GM21360 (cell line): Measurements from ENCODE around the gene HORMAD2.
"Not testable (repeated sequence)": the region's sequence is repeated elsewhere in the genome, so short reads cannot be mapped to it uniquely, and the experiment has no call there.

Experiments
- ATAC-seq: cut with Tn5 transposase; IDR thresholded peaks from one replicate; pipeline ENCODE4 v1.9.1; 2021; ENCODE audit warnings: mild to moderate bottlenecking, moderate library complexity; ENCODE audit not compliant: unreplicated experiment

HORMAD2 gene

DNA sequence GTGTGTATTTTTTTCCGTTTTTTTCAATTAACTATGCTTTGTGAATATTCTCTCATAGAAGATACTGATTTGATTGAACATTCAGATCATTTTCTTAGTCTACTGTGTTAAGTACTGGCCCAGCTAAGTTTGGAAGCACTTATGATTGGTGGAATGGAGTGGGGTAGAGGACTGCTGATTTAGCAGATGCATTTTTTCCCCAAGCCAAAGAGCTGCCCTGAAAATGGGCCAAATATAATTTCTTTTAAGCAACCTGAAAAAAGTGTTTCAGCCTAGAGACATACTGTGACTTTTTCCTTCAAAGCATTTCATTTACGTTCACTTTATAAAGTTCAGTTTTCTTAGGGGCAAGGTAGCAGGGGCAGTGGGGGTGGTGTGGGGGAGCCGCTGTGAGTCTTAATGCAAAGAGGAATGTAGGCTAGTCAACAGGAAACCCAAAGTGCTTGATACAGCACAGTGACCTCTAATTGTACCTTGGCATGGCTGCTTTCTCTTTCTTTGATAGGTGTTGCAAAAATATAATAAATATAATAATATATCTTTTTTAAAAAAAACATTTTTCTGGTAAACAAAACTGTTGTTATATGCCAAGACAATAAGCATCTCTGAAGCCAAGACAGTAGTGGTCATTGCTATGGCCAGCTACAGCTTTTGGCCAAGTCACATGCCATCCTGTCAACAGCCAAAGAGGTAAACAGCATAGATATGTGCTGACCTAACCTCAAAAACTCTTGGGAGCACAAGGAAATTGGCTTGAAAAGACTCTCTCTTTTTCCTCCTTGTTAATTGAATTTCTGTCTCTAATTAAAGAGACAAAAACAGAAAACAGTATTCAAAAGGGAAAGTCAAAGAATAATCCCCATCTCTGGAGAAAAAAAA, 107.5 kb downstream of the HORMAD2 start:
- ATAC-seq = no peak

DNA sequence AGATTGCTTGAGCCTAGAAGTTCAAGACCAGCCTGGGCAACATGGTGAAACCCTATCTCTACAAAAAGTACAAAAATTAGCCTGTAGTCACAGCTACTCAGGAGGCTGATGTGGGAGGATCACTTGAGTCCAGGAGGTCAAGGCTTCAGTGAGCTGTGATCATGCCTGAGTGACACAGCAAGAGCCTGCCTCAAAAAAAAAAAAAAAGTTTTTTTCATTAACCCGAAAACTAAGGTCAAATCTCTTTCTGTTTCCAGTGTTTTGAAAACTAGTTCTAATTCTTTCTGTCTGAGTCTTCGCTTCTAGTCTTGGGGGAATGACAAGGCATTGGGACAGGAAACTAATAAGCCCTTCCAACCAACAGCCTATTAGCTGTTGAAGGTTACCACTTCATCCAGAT, 108.6 kb downstream of the HORMAD2 start:
- no peak for ATAC-seq

DNA sequence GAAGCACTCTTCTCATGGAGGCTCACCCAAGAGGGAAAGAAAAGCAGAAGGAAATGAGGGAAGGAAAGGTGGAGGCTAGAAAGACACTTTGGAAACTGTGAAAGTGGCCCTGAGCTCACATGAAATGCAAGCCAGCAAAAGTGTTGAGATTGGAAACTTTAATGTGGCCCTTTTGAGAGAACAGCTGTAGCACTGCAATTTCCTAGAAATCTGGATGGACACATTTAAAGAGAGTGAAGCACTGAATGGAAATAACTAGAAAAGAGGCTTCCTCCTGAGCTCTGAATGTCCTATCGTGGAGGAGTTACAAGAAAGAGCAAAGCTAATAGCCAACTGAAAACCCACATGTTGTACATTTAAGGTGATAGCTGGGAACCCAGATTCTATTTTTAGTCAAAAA, 110.3 kb downstream of the HORMAD2 start:
- ATAC-seq = no peak

DNA sequence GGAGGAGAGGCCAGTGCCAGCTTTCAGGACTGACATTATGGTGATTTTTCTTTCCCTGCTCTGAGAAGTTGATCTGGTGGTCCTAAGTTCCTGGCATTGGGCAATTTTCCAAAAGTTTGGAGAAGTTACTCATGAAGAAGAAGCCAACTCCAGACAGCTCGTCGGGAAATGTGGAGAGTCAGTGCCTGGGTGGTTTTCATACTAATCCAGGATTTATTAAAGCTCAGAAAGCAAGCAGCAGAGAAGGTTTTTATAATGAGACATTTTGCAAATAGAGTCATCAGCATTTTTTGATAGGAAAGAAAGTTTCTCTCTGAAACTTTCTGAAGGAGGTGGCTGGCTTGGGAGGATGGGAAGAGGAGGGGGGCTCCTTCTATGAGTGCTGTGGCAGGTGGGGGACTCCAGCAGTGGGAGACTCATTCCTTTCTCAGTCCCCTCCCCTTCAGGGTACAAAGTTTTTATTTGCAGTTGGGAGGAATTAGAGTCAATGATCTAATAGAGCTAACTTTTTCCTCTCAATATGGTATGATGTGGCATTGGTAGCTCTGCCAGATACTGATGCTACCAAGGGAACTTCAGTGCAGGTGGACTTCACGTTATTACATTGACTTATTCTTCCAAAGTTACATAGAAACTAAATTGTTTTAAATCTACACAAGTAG, 110.9 kb downstream of the HORMAD2 start:
- ATAC-seq = no peak

DNA sequence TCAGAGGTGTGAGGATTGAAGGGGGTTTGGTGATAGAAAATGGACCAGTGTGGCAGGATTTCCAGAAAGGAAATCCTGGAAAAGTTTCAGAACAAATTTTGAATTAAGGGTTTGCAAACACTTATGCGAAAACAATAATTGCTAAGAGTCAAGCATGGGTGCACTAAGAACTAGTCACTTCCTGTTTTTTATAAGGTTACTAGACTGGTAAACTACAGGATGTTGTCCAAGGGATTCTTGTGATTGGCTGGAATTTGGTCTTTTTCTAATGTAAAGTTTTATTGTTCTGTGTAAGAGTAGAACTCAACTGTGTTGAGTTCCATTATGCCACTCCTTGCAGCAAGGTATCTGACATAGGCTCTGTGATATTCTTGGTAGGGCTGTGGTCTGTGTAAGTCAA, 112.2 kb downstream of the HORMAD2 start:
- no peak for ATAC-seq

DNA sequence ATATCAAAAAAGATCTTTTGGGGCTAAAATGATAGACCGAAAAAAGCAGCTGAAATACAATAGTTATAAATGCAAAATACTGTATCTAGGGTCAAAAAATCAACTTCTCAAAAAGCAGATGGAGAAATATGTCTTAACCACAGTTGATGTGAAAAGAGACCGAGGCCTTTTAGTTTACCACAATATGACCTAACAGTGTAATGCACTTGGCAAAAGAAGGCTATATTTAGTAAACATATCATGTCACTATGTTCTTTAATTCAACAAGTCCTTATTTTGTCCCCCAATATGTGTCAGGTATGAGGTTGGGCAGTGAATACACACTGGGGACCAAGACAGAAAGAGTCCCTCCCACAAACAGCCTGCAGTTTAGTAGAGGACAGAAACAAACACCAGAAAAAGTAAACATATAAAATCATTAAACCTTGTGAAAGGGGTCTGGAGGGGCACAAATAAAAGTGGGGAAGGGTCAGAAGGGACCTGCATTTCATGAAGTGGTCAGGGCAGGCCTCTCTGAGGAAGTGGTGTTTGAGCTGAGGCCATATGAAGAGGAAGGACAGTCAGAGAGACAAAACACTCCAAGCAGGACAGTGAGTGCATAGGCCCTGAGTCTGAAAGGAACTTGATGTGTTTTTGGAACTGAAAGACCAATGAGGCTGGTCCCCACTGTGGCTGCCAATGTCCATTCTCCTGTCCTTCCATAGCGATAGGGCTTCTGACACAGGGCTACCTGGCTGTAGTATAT, 112.9 kb downstream of the HORMAD2 start:
- no peak for ATAC-seq

DNA sequence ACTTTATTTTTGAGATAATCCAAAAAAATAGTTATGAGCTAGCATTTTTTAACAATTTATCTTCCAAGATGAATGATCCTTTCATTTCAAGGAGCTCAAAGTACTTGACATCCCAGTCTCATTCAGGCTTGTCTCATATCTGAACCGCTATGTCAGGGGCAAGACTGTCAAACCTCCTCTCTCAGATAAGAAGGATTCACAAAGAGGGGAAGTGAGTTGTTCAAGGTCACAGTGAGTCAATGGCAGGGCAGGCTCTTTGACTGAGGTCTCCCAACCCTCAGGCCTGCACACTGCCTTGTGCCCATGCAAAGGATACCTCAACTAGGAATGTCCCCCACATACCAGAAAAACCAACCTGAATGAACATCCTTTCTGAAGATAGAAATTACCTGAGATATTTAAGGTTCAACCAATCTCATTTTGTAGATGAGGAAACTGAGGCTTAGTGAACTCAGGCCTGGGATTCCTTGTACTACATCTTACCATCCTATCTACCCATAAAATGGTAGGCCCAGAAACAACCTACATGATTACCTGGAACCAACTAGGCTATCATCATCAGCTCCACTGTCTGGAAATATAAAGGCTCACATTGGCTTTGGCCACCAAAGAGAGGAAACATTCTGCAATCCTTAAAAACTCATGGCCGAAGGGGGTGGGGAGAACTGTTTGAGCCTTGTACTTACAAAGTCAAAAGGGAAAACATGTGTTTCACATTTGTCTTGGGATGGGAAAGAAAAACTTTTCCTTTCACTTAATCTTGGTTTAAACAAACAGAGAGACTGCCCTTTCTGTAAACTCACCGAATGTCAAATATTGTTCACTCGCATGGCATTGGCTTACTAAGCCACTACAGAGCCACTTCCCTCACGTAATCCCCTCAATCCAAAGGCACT, 115.2 kb downstream of the HORMAD2 start:
- ATAC-seq = no peak

DNA sequence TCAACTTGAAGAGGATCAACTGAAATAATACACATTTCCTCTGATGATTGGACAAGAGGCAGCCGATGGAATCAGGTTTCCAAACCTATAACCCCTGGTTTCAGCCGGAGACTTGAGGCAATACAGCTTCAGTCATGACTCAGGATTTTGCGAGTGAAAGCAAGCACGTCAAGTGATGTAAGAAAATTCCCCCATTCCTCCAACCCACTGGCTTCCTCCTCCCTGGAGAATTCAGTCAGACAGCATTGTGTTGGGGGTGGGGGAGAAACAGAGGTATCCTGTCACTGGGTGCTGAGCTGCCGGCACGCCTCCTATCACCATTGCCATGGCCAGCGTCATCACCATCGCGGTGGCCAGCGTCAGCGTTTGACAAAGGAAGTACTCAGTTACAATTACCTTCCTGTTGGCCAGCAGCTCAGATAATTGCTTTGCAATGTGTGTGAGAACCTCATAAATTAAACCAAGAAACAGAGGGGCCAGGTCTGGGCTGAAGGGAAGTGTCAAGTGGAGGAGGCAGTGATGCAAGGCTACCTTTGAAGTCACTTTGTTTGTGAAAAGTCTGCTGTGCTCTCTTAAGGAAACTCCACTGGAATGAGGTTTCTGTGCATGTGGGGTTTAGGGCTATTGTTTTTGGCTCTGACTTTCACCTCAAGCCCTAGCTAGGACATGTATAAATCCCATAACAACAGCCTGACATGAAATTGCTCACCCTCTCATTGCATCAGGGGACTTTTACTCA, 116.0 kb downstream of the HORMAD2 start:
- no peak for ATAC-seq

DNA sequence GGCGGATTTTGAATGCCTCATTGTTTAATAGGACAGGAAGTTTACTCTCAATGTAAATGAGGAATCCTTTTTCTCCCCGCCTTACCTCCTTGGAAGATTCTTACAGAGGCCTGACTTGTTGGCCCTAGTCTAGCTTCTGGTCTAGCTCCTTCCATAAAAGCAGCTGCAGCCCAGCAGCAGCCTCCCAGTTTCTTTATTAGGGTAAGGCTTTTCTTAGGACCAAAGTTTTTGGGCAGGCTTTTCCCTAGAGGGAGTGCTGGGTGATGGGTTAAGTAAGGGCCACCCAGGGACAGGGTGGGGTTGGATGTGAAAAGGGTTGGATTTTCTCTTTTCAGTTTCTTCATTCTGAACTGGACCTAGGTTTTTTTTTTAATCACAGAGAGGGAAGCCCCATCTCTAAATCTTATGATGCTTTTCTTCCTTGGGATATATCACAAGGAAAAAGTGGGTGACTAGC, 116.6 kb downstream of the HORMAD2 start:
- no peak for ATAC-seq

DNA sequence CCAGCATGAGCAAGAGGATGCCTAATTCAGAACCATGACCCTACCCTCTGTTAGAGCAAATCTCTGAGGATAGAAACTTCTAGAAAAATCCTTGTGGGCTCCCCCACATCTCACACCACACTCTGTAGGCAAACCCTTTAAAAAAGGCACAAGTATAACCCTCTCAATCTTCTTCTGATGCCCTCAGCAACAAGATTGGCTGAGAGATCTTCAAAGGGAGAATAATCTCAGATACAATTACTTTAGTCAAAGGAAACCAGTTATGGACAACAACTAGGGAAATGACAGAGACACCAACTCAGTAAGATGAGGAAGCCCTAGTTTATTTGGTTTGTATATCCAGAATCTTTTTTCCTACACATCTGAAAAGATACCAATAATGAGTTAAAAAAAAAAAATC, 117.1 kb downstream of the HORMAD2 start:
- no peak for ATAC-seq

DNA sequence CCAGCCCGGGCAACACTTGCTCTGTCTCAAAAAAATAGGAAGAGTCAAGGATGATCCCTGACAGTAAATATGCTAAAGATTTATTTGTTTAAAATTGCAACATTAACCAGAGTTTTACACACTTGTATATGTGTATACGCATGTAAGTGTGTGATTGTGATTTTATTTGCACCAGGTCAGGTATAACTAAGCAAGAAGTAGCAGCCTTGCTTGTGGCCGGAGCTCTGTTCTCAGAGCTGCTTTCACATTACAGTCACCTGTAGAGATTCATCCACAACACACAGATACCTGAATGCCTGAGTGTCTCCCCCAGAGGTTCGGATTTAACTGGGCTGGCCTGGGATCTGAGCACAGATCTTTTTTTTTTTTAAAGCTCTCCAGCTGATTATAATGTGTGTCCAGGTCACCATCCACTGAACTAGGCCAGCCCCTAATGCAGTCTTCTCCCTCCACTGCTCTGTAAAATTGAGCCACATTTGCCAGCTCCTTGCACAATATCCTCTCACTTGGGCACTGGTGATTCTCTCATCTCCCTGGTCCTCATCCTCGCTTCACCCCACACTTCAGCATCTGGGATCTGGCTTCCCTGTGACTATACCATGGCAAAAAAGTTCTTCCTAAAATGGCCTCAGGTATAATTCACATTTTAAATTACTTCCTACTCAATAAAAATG, 118.0 kb downstream of the HORMAD2 start:
- no peak for ATAC-seq

DNA sequence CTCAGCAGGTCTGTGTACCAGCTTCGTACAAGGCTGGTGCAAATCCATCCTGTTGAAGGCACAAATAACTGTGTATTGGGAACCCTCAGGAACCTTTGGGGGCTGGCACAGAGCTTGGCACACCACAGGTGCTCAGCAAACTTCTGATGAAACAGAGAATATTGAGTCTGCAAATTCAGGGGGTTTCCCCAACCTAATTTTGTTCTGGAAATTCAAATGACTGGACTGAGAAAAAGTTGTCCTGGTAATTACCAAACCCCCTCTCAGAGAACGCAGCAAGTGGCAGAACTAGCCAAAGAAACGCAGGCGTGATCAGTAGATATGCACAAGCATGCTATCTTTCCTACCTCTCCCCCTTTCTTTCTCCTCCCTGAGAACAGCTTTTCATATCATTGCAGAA, 118.7 kb downstream of the HORMAD2 start:
- no peak for ATAC-seq

DNA sequence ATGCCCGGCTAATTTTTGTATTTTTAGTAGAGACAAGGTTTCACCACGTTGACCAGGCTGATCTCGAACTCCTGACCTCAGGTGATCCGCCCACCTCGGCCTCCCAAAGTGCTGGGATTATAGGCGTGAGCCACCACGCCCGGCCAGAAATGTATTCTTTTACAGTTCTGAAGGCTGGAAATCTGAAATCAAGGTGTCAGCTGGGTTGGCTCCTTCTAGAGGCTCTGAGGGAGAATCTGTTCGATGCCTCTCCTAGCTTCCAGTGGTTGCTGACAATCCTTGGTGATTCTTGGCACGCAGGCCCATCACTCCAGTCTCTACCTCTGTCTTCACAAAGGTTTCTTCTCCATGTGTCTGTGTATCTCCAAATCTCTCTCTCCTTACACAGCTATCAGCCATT, 120.6 kb downstream of the HORMAD2 start:
- not testable (repeated sequence) for ATAC-seq

DNA sequence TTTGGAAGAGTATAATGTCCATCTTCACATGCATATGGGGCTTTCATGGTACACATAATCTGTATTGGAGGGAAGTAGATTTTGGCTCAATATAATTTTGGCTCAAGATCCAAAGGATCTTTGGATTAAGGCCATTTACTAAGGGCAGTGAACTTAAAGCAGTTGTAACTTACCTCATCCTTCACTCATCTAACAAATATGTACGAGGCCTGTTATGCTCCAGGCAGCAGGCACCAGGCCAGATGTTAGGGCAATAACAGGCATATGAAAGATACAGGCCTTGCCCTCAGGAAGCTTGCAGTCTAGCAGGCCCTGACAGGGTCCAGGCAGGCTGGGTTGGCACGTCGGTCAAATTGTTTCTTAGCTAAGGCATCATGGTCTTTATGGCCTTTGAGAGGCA, 121.7 kb downstream of the HORMAD2 start:
- ATAC-seq = no peak

DNA sequence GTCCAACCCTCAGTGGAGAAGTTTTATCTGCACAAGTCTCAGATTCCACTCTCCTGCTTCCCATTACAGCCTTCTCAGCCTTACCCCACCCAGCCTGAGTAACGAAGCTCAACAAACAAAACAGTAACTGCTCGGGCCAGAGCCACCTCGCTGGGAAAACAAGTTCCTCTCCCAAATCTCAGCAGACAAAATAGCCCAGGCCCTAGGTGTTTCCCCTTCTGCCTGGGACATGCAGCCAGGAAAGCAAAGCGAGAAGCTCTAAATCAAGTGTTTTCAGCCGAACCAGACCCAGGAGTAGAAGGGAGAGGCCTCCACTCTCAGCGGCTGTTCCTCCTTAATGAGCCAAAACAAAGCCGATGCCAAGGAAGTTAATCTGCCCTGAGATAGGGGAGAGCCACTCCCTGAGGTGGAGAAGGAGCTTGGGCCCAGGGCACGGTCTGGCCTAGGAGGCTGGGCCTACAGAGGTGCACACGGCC, 122.3 kb downstream of the HORMAD2 start:
- no peak for ATAC-seq

DNA sequence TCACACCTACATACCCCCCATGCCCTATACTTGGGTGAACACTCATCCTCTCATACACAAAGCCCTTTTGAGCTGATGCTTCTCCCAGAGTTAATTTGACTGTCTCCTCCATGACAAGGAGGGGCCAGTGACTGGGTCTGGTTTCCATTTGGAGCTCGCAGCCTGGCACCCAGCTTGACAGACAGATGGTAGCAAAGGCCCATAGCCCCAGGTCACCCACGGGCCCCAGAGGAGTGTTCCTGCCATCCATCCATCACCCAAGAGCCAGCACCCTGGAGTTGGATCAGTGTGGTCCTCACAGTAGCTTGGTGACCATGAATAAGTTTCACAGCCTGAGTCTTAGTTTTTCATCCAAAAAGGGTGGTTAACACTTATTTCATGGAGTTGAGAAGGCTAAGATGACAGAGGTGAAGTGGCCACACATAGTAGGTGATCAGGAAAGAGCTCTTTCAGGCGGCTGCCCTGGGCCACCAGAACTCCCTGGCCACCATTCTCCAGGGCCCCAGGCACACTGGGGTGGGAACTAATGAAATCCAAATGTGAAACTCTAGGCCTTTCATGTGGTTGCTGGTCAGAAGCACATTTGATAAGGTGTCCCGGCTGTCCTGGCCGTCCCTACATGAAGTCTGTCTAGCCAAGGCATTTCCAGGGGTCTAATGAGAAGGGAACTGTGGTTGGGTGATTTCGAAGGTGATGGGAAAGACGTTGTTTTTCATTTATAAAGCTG, 123.9 kb downstream of the HORMAD2 start:
- ATAC-seq = no peak

DNA sequence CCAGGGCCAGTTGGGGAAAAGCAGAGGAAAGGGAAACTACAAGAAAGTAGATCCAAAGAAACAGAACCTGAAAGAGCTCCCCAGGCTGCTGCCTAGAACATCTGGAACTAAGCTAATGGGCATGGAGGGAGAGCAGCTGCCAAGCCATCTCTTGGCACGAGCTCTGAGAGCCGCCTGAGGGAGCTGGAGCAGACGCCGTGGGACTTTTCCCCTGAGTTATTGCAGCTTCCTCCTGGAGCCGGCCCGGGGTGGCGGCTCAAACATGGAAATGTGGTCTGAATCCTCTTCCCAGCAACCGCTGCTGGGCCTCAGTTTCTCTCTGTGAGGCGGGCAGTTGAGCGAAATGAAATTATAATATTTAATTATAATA, 124.5 kb downstream of the HORMAD2 start:
- ATAC-seq = no peak

DNA sequence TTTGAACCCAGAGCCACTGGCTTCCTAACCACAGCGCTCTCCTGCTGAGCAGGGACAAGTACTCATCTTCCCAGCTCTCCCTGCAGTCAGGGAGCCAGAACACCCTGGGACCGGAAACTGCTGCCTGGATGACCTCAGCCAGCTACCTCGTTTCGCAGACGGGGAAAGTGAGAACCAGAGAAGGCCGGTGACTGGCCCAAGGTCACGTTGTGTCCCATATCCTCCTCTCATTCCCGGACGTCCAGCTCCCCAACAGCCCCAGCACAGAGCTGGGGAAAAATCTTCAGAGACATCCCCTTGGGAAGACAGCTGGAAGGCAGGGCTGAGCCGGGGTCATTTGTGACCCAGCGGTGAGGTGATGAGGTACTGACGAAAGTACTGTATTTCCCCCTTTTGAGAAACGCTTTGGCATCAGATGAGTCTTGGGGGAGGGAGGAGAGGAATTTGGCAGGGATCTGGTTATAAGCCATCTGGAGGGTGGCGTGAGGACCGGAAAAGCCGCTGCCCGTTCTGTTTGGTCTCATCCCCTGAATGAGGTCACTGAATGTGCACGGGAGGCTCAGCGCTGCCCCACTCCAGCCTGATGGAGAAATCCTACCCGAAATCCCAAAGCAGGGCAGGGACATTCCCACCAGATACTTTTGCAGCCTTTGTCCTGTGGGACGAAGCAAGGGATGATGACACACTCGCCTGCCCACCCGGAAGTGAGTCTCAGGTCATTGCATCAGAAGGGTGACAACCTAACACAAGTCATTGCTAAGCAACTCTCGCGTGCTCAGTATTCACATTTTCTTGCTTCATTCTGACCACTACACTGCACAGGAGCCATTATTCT, 125.2 kb downstream of the HORMAD2 start:
- ATAC-seq = no peak
